NCI-H2029 treated with DMSO at 0.1 percent for 48 hours (cell line): ENCODE data around the gene AIFM2.
"Not testable (repeated sequence)": the region's sequence is repeated elsewhere in the genome, so short reads cannot be mapped to it uniquely, and the experiment has no call there.

Source experiments
- DNase-seq: peaks from one replicate; lab custom pipeline; 2025; lab: John Stamatoyannopoulos, UW

The AIFM2 gene

DNA sequence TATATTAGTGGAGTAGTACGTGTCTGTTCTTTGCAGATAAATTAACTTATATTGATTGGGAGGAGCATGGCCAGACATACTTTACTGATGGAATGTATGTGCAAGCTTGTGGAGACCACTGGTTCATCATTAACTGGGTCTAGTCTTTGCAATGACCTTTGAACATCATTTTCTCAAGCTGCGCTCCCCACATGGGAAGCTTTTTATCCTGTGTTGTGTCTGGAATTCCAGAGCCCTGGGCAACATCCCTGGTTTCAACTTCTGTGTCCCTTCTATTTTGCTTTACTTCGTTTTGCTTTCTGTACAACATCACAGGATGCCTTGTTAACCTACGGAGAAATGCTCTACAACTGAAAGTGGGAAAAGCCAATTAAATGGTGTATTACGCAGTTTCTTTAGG is 41.7 kb downstream of the AIFM2 start:
- no peak for DNase-seq

DNA sequence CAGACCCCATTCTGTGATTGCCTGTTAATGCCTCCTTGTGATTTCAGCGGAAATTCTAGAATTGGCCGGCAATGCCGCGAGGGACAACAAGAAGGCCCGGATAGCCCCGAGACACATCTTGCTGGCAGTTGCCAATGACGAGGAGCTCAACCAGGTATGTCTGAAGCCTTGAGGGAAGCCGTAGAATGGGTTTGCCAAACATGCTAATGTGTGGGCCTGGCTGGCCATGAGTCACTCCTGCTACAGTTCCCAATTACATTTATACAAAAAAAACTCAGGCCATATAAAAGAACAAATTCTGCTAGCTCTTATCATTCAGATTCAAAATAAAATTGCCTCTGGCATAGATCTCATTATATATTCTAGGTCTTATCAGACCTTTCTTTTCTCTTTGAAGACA is 42.6 kb downstream of the AIFM2 start:
- no peak for DNase-seq

DNA sequence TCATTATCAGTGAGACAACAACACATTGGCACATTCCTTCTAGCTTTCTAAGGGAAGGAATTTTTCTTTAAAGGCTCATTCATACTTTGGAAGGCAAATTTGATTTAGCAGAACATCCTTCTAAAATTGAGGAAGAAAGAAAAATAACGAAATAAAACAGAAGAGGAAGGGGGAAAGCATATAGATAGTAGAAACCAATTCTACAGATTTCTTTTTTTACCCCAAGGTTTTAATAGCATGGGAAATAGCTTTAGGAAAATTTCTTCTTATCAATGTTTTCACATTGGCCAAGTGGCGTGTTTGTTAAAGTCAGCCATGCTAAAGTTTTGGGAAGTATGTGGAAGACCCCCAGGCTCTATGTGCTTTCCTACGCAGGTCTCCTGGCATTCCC is 44.3 kb downstream of the AIFM2 start:
- no peak for DNase-seq

DNA sequence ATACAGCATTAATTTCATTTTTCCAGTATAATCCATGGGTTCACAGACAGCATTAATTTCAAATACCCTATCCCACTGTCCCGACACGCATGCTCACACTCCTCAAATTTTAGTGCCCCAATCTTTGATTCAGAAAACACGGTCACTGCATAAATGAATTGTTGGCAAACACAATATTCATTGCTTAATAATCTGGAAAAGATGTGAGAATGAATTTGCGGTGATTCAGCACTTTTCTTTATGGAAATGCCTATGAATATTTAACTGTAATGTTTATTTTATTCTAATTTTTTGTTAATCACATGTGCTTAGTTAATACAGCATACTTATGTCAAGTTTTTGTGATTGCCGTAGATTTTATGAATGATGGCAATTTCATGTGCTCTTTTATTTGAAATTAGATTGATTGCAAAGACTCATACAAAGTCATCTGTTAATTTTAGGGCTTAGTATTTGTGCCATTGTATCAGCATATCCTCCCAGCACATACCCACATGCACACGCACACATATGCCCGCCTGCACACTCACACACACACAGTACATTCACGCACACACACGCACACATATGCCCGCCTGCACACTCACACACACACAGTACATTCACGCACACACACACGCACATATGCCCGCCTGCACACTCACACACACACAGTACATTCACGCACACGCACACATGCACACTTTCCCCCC is 44.9 kb downstream of the AIFM2 start:
- no peak for DNase-seq

DNA sequence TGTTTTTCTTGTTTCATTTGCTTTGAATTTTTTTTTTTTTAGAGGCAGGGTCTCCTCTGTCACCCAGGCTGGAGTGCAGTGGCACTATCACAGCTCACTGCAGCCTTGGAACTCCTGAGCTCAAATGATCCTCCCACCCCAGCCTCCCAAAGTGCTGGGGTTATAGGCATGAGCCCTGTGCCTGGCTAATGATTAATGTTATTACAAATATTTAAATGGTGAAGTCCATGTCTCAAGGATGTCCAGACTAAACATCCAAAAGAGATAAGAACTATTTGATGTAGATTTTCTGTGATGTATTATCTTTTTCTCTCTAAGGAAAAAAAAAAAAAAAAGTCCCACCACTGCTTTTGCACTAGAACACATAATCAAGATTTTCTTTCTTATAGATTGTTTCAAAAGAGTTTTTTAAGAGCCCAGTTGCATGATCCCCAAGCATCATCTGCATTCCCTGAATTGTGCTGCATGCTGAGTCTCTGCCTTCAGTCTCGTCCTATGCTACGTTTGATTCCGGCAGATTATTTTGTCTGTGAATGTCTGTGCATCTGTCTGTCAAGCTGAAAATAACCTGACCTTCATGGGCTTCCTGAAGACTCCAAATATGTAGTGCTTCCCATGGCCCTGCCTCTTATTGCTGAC is 46.5 kb downstream of the AIFM2 start:
- DNase-seq = no peak

DNA sequence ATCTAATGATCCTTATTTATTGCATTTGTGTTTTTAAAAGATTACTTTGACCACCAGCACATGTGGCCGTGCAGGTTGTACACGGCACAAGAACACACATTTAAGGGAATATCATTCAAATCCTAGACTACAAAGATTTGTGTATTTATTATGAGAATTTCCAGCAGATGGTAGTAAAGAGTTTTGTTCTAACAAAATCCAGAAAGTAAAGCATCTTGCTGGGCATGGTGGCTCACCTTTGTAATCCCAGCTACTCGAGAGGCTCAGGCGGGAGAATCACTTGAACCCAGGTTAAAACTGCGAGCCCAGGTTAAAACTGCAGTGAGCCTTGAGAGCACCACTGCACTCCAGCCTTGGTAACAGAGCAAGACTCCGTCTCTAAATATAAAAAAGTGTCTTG is 48.4 kb downstream of the AIFM2 start:
- no peak for DNase-seq

DNA sequence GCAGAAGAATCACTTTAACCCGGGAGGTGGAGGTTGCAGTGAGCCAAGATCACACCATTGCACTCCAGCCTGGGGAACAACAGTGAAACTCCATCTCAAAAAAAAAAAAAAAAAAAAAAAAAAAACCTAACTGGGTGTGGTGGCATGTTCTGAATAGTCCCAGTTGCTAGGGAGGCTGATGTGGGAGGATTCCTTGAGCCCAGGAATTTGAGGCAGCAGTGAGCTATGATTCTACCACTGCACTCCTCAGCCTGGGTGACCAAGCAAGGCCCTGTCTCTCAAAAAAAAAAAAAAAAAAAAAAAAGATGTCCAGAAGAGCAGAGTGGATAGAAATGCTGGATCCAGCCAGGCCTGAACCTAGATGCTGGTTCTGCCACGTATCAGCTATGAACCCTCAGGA is 51.8 kb downstream of the AIFM2 start:
- not testable (repeated sequence) for DNase-seq

DNA sequence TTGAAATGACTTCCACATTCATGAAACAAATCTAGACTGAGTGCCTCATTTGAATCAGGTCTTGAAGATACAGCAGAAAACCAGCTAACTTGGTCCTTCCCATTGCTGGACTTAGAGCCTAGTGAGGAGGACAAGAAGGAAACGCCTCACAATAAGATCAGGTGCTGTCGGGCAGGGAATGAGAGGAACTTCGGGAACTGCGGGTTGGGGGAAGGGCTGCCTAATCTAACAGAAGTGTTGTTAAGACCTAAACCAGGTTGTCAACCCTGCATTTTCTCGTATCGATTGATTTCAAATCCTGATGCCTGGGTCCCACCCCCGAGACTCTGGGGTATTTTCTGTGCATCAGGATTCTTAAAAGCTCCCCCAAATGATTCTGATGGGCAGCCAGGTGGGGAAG is 53.7 kb downstream of the AIFM2 start:
- no peak for DNase-seq

DNA sequence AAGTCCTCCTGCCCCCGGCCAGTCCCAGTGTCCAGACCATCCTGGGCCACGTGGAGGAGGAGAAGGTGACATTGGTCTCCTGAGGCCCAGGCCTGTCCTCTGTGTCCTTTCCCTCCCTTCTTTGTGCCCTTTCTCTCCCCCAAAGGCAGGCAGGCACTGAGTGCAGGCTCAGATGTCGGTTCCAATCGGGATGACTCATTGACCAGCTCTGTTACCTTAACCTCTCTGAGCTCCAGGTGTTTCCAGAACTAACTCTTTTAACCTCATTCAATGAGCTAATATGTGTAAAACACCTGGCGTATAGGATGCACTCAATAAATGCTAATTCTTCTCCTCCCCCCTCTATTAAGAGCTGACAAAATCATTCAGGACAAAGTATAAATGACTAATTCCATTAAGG is 54.3 kb downstream of the AIFM2 start:
- DNase-seq = no peak

DNA sequence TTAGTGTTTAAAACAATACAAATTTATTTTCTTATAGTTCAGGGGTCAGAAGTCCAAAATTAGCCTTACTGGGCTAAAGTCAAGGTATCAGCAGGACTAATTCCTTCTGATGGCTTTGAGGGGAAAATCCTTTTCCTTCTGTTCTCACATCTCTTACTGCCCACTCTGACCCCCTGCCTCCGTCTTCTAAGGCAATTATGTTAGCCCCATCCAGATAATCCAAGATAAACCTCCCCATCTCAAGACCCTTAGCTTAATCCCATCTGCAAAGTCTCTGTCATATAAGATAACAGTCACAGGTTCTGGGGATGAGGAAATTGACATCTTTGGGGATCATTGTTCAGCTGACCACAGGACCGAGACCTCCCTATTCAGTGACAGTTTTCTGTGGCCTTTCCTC is 57.7 kb downstream of the AIFM2 start:
- DNase-seq = no peak

DNA sequence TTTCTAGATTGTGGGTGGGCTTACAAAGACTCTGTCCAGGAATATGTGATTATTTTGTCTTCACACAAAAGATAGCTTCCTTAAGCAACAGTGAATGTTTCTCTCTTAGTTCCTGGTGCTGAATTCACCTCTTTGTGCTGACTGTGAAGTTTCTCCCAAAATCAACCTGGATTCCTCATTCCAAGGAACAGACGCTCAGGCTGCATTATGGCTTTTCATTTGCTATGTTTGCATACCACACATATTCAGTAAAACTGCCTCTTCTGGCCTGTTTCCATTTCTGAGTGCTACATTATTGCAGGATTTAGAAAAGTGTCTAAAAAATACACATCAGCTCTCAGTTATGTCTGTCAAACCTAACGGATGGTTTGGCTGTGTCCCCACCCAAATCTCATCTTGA is 58.5 kb downstream of the AIFM2 start:
- no peak for DNase-seq

DNA sequence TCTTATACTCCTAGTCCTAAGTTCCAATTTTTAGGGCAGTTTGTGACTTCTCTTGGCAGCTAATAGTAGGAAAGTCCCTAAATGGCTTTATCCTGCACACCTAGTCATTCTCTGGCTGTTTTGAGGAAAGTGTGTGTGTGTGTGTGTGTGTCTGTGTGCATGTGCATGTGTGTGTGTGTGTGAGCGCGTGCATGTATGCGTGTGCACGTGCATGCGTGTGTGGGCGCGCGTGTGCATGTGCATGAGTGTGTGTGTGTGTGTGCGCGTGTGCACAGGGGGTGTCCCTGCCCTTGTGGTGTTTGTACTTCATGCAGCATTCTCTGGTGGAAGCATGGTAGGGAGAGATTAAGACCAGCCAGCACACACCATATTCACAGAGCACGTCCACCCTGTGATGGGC is 61.8 kb downstream of the AIFM2 start:
- DNase-seq = no peak

DNA sequence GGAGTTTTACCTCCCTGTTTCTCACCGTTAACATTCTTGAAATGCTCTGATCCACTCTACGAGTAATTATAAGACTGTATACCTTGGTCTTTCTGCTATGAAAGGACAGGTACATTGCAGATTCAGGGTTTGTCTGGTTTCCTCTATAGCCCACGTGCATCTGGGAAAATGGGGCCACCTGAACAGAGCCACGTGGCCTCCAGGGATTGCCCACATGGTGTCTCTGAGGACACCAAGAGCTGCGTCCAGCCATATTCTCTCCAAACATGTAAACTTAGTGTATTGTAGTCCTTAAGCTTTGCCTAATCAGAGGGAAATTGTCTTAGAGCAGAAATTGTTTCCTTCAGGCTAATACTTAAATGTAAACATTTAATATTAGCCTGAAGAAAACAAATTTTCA is 63.3 kb downstream of the AIFM2 start:
- DNase-seq = no peak

DNA sequence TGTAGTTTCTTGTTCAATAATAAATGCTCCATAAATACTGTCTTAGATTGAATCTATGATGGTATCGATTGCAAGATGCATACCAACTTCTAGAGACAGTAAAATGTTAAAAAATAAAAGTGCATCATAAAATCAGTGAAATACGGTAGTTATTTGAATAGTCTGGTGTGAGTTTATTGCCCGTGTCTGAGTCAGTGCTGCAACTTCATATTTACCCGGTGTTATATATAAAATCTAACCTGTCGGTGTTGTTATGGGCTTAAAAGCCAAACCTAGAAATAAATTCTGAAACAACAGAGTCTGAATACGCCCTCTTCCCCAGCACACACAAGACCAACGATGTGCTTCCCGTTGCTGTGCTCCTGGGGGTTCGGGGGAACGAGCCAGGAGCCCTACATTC is 63.7 kb downstream of the AIFM2 start:
- no peak for DNase-seq

DNA sequence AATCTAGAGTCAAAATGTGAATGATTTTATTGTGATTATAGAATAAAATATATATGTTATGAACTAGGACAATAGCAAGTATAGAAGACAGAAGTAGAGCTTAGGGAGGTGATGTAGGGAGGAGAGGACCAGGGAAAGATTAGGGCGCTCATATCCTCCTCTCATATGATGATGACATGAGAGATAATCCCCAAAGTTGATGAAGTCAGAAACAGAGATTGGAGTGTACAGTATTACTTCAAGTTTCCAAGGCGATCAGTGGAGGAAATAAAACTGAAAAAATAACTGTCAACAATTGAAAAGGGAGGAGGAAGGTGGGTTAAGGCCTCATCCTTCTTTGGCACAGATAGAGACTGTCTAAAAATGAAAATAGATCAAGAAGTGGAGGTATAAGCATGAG is 65.0 kb downstream of the AIFM2 start:
- no peak for DNase-seq

DNA sequence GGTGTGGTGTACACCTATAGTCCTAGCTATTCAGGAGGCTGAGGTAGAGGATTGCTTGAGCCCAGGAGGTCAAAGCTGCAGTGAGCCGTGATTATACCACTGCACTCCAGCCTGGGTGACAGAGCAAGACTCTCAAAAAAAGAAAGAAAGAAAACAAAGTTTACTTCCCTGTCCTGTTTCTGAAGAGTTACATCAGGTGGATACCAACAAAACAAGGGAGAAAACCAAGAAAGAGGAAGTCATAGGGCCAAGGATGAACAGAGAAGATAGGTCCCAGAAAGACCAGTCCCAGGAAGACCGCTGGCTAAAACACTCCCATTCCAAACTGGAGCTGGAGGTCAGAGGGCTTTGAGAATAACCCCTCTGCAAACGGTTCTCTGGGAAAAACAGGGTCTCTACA is 66.4 kb downstream of the AIFM2 start:
- no peak for DNase-seq

DNA sequence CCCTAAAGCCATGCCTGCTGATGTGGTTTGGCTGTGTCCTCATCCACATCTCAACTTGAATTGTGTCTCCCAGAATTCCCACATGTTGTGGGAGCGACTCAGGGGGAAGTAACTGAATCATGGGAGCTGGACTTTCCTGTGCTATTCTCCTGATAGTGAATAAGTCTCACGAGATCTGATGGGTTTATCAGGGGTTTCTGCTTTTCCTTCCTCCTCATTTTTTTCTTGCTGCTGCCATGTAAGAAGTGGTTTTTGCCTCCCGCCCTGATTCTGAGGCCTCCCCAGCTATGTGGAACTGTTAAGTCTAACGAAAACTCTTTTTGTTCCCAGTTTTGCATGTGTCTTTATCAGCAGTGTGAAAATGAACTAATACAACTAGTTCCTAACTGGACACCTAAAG is 68.1 kb downstream of the AIFM2 start:
- no peak for DNase-seq

DNA sequence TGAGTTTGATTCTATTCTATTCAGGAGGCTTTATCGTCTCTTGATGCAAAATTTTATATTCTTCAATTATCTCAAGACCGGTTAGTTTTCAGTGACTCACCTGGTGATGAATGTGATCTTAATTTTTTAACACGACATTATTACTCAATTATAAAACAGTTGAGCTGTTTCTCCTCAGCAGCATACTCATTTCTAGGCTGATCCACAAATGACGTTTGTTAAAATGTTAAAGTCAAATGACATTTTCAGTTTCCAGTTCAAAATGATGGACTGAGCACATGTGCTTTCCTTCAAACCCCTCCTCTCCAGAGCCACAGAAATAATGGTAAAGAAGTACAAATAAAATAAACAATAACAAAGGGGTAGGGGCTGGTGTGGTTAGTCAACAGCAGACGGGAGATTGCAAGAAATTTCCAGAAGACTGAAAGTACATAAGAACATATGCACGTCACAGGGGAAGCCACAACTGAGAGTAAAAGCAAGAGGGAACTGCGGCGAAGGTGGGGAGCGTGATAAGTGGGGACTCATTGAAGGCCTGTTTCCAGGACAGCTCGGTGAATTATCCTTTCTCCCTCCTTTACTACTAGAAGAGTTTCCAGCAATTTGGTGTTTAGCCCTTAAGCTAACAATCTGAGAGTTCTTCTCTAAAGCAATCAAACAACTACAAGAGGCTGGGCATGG is 69.1 kb downstream of the AIFM2 start:
- DNase-seq = no peak
